ENCODE measurements around the gene MSLN. TPM values are rescaled to one million over a fixed set of nuclear protein-coding genes. Genes with fewer than 3 reads are reported as not detected.

The MSLN gene
- total RNA-seq, 1 donor from 2014 or later: 93.3 TPM

- Histone ChIP-seq H3K27ac (no peak overlapping the region), H3K4me1 (no peaks in the 10 kb centered on the region), H3K27me3 (peaks cover 17% of the 10 kb centered on the region), H3K36me3 (no peaks in the 10 kb centered on the region), H3K4me3 (no peak overlapping the region), H3K9me3 (no peaks in the 10 kb centered on the region)
- no peak for TF ChIP-seq CTCF (IDR thresholded peaks at IDR 0.05)
- intact Hi-C loops (cut with DNase I): no loop called here
- ATAC-seq (no peak), DNase-seq (no peak)
Observed at GRCh38 chr16:805474-805873, 44.9 kb downstream of the MSLN start.

- no peak for TF ChIP-seq CTCF (IDR thresholded peaks at IDR 0.05)
- Histone ChIP-seq H3K27me3 (peaks cover 8% of the 10 kb centered on the region), H3K4me3 (peak overlapping the region; percentile 94), H3K9me3 (no peaks in the 10 kb centered on the region), H3K4me1 (no peaks in the 10 kb centered on the region), H3K36me3 (no peaks in the 10 kb centered on the region), H3K27ac (peak overlapping the region; percentile 97)
- DNase-seq: peak; percentile 97
- ATAC-seq: peak; percentile 97
- intact Hi-C loops (cut with DNase I): no loop called here
Observed at GRCh38 chr16:807347-808084, 47.0 kb downstream of the MSLN start.

- Histone ChIP-seq H3K9me3 (no peaks in the 10 kb centered on the region), H3K27me3 (peaks cover 13% of the 10 kb centered on the region), H3K27ac (peak overlapping the region; percentile 97), H3K4me1 (no peaks in the 10 kb centered on the region), H3K4me3 (peak overlapping the region; percentile 94), H3K36me3 (no peaks in the 10 kb centered on the region)
- intact Hi-C loops (cut with DNase I): no loop called here
- no peak for DNase-seq
- ATAC-seq: no peak
- TF ChIP-seq CTCF (IDR thresholded peaks at IDR 0.05): no peak
Observed at GRCh38 chr16:808085-808386, 47.5 kb downstream of the MSLN start.

- Histone ChIP-seq H3K36me3 (no peaks in the 10 kb centered on the region), H3K4me1 (no peaks in the 10 kb centered on the region), H3K4me3 (no peak overlapping the region), H3K9me3 (no peaks in the 10 kb centered on the region), H3K27ac (no peak overlapping the region), H3K27me3 (peaks cover 61% of the 10 kb centered on the region)
- ATAC-seq (peak; percentile 77), DNase-seq (no peak)
- intact Hi-C loops (cut with DNase I): loop anchor here (10.0 kb wide), 1 partner anchor 241 kb away; no protein-coding TSS in a partner anchor
- TF ChIP-seq CTCF (IDR thresholded peaks at IDR 0.05): peak; percentile 43
Observed at GRCh38 chr16:813204-813915, 52.8 kb downstream of the MSLN start.

GRCh38 chr16:813916-814412, 53.4 kb downstream of the MSLN start:
- H3K36me3 ChIP-seq: no peaks in the 10 kb centered on the region
- no peak overlapping the region for H3K27ac ChIP-seq
- no peaks in the 10 kb centered on the region for H3K9me3 ChIP-seq
- ATAC-seq (no peak), DNase-seq (no peak)
- no peak overlapping the region for H3K4me3 ChIP-seq
- H3K27me3 ChIP-seq: peaks cover 63% of the 10 kb centered on the region
- H3K4me1 ChIP-seq: no peaks in the 10 kb centered on the region
- no peak for TF ChIP-seq CTCF (IDR thresholded peaks at IDR 0.05)
- intact Hi-C loops (cut with DNase I): loop anchor here (10.0 kb wide), 1 partner anchor 241 kb away; no protein-coding TSS in a partner anchor

All from upper lobe of right lung (tissue), 1 donor.